Daoy (cell line): ENCODE results near the gene LILRB5. TPM values are rescaled to one million over a fixed set of nuclear protein-coding genes. Genes with fewer than 3 reads are reported as not detected.
"Not testable (repeated sequence)": the region's sequence is repeated elsewhere in the genome, so short reads cannot be mapped to it uniquely, and the experiment has no call there.

Experiments
- DNase-seq: peaks from one replicate; pipeline ENCODE4 v3.0.0-alpha.2; 2015; ENCODE audit warnings: low read depth
- total RNA-seq: library from RNA; depleted of rRNA; stranded (reverse); fragments of >200 nt; shearing (Covaris generic); gene quantifications from 2 replicates; pipeline ENCODE4 v1.2.3, GENCODE V29; 2014; rRNA removed

The LILRB5 gene
- total RNA-seq, result not detected in 2 replicates

DNA sequence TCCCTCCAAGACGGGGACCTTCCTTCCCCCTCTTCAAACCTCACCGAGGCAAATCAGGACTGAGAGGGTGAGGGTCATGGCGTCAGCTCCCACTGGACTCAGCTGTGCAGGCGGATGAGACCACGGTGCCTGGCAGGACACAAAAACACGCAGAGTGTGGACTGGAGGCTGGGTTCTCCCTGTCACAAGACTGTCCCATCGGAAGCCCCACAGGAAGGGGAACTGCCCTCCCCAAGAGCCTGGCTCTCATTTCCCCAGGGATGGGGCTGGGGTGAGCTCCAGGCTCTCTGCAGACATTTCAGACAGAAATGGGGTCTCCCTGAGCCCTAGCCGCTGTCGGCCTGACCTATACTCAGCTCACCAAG lies at the start of gene LILRB5:
TSS of gene LILRB5 (minus strand) at position 158 of the 365 bp plus-strand sequence. CDS start at position 78, 80 bp downstream.
- no peak for DNase-seq

DNA sequence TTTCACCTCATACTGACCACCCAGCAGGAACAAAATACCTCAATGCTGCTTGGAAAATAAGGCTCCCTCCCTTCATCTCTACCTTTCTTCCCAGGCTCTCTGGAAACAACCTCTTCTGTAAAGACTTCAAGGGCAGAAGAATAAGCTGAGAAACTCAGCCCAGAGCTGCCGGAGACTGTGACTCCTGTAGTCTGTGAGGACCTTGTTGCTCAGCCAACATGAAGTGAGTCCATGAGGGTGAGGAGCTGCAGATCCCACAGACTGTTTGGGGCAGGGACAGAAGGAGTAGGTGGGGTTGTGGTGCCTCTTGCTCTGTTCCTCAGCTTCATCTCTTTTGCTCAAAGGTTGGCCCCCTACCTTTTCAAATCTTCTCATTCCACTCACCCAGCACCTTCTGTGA lies 48.1 kb upstream of the LILRB5 start:
- no peak for DNase-seq

DNA sequence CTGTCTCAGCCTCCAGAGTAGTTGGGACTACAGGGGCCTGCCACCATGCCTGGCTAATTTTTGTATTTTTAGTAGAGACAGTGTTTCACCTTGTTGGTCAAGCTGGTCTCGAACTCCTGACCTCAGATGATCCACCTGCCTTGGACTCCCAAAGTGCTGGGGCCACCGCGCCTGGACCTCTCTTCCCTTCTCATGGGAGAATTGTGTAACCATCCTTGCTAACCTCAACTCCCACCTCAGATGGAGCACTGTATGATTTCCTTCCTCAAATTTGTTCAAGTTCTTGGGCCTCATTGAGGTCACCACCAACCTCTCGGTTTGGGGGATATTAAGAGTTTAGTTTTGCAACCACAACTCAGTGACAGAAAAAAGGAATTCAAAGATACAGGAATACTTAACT lies 45.2 kb upstream of the LILRB5 start:
- no peak for DNase-seq

GRCh38 chr19:54299515-54299914 lies 42.4 kb upstream of the LILRB5 start:
- DNase-seq, result no peak

GRCh38 chr19:54299126-54299498 lies 42.0 kb upstream of the LILRB5 start:
- no peak for DNase-seq

DNA sequence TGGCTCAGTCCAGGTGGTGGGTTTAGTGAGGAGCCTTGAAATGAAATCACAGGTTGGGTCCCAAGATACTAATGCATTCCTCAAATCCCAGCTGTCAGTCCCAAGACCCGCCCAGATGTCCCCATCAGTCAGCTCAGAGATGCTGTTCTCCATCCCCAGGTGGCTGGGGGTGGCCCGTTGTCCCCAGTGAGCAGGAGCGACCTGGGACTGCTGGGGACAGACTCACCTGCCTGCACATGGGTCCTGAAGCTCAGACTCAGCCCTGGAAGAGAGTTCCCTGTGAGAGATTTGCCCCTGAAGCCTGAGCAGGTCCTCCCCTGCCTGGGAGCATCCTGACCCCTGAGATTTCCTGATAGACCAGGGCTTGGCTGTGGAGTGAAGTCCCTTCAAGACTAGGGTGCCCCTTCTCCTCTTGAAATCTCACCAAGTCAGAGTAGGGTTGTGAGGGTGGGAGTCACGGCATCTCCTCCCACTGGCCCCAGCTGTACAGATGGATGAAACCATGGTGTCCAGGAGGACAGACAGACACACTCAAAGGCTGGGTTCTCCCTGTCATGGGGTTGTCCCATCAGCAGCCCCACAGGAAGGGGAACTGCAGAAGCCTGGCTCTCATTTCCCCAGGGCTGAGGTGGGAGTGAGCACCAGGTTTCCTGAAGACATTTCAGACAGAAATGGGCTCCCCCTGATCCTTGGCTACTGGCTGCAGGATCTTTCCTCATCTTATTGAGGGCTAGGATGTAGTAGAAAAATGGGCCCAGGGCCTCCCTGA lies 41.5 kb upstream of the LILRB5 start:
- no peak for DNase-seq

- DNase-seq, result no peak
Observed at GRCh38 chr19:54297759-54298305, 40.8 kb upstream of the LILRB5 start.

DNA sequence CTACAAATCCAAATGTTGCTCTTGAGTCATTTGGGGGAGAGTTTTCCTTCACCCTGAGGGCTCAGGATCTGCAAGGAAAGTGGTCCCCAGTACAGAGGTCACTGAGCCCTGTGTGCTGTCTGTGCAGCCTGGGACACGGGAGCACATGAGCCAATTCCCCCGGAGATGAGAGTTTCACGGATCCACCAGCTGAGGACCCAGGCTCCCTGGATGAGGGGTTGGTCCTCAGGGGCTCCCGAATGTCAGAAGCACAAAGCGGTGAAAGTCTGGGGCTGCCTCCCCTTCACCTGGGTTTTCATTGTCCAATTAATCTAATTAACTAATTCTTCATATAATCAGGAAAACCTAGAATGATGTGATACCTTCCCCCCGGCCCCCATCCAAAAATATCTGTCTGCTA lies 37.5 kb upstream of the LILRB5 start:
- no peak for DNase-seq

- not testable (repeated sequence) for DNase-seq
Observed at GRCh38 chr19:54289160-54289559, 32.1 kb upstream of the LILRB5 start.

DNA sequence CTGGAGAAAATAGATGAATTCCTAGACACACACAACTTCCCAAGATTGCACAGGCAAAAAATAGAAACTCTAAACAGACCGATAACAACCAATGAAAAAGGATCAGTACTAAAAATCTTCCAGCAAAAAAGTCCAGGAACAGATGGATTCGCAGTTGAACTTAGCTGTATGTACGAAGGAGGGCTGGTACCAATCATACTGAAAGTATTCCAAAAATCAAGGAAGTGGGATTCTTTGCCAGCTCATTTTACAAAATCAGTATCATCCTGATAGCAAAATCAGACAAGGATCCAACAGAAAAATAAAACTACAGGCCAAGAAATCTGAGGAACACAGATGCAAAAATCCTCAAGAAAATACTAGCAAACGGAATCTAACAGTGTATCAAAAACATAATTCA lies 30.4 kb upstream of the LILRB5 start:
- peak; percentile 31 for DNase-seq

DNA sequence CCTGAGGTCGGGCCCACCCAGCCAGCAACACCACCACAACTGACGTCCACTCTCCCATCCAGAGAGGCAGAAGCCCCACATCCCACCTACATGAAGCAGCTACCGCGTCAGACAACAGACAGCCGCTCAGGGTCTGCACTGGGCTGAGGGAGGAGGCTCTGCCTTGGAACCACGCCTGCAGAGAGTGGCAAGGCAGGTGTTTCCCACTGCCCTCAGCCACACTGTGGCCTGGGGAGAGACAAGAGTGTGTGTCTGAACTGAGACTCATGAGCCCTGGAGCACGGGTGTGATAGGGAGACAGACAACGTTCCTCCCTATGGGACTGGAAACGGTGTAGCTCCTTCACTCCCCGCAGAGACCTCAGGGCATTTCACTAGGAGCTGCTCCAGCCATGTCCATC lies 29.2 kb upstream of the LILRB5 start:
- not testable (repeated sequence) for DNase-seq

DNA sequence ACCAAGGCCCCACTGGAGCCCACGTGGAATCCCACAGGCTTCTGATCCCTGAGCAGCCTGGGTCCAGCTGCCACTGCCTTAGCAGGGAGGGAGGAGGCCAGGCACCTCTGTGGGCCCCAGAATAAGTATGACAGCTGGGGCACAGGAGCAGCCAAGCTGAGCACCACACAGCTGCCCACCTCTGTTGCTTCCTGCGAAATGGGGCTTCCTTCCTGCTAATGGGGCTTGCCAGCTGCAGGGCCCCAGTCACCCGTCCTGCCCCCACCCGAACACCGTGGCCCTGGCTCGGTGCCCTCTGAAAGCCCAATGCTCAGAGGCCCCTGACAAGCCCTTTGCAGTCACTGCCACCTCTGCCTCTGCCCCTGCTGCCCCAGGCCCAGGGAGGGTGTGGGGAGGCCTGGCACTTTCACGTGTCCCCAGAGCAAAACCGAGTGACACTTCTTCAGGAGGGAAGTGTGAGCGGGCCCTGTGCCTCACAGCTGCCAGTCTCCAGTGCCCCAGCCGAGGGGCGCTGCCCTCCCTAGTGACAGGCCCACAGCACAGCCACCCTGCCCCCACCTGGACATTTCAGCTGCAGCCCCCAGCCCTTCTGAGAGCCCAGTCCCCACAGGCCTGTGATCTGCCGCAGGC lies 28.5 kb upstream of the LILRB5 start:
- DNase-seq, result not testable (repeated sequence)

DNA sequence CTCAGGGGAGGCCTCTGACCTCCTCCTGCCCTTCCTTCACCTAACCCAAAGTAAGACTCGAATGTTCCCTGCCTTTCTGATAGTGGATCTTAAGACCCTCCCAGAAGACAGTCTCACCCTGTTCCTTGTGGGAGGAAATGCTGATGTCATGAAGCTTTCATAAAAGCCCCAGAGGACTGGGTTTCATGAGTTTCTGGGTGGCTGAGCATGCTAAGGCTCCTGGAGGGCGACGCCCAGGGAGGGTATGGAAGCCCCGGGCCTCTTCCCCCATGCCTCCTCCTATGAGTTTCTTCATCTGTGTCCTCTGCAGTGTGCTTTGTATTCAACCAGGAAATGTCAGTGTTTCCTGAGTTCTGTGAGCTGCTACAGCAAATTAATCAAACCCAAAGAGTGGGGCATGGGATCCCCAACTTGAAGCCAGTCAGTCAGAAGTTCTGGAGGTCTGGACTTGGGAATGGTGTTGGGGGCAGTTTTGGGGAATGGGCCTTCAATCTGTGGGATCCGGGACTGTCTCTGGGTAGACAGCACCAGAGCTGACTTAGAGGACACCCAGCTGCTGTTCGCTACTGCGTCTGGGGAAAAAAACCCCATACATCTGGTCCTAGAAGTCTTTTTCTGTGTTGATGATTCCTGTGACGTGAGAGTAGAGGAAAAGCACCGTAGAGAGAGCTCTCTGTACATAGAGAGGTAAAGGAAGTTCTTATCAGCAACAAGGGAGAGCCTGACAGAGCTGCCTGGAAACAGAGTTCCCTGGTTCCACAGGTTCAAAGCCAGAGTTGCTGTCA lies 25.8 kb upstream of the LILRB5 start:
- no peak for DNase-seq

DNA sequence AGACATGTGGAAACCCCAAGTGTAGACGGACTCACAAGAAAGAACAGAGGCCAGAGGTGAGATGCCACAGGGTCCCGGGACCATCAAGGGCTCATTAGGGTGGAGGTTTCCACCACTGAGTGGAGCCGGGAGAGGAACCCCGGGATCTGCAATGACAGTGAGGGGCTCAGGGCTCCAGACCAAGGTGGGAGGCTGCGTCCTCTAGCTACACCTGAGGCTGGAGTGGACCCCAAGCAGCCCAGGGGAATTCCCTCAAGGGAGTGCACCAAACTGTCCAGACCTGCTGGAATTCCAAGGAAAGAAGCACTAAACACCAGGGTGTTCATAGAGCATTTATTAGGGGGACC lies 24.6 kb upstream of the LILRB5 start:
- not testable (repeated sequence) for DNase-seq

DNA sequence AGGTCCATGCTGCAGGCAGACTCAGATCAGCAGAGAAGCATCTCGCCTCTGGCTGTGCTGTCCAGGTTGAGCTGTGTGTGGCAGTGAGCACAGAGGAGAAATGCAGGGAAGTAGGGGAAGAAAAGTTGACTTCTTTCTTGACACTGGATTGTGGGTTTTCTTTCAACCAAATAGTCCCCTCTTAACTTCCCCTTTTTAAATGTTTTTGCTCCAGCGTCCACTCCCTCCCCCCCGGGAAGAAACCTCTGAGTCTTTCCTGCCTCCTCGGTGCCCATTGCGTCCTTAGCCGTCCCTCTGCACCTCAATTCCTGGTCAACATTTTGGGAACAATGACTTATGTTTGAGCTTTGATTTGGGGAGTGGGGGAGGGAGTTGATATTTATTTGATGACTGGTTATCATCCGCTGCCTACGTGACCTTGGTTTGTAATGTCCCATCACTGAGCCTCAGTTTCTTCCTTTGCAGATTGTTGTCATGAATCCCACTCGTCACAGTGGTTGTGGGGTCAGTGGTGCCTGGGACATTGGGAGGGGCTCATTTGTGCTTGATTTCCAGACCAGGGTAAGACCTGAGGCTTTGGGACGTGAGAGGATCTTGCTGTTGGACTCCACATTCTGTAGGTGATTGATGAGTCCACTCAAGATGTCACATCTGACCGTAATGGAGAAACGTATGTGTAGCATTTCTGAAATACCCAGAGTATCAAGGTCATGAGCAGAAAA lies 24.1 kb upstream of the LILRB5 start, which contains the start of gene LILRB2:
TSS of gene LILRB2 (minus strand) at position 104 of the 722 bp plus-strand sequence. CDS start 614 bp downstream, outside the sequence.
- DNase-seq, result no peak

DNA sequence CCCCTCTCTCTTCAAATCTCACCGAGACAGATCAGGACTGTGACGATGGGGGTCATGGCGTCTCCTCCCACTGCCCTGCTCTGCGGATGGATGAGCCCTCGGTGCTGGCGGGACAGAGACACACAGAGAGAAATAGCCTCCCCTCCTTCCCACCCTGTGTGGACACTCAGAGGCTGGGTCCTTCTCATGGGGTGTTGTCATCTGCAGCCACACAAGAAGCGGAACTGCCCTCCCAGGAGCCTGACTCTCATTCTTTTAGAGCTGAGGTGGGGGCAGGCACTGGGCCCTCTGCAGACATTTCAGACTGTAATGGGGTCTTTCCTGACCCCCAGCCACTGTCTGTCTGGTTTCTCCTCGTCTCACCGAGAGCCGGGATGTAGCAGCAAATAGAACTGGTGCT lies 23.4 kb upstream of the LILRB5 start:
- not testable (repeated sequence) for DNase-seq

- DNase-seq, result not testable (repeated sequence)
Observed at GRCh38 chr19:54280025-54280424, 23.0 kb upstream of the LILRB5 start.

DNA sequence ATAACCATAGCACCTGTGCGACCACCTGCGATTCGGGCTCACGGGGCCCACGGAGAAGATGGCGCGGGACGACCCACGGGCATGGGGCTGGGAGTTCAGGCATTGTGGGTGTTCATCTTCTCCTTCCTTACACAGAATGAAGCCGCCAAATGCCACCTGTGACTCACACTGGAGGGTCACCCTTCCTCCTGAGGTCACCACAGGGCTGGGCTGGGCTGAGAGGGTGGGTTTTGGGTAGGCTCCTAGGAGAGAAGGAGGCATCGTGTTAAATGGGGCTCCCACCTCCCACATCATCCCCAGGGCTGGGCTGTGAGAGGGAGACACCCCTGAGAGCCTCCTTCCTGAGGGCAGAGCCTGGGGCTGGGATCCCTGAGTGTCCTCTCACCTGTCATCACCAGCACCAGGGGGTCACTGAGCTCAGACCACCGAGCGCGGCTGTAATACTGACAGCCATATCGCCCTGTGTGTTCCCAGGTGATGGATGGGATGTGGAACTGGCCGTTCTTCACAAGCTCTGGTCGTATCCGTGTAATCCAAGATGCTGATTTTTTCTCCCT lies 22.4 kb upstream of the LILRB5 start:
- DNase-seq, result no peak

DNA sequence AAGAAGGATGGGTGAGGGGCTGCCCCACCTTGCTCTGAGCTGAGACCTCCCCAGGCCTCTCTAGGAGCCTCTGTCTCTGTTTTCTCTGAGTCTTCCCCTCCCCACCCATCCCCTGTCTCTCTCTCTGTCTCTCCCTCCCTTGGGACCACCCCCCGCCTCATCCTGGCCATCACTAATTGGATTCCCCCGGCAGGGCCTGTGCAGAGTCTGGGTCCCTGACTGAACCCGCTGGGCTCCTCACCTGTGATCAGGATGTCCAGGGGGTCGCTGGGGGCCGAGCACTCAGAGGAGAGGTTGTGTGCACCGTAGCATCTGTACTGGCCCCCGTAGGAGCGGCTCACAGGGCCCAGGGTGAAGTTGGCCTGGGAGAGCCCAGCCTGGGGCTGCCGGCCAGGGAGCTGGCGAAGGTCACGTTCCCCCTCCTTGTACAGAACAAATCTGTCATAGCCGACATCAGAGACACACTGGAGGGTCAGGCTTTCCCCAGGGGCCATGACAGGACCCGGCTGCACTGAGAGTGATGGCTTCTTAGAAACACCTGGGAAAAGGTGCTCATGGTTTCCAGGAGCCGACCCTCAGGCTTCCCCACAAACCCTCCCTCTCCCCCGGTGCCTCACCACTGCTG lies 21.6 kb upstream of the LILRB5 start:
- DNase-seq, result not testable (repeated sequence)

GRCh38 chr19:54278056-54278455 lies 21.0 kb upstream of the LILRB5 start:
- not testable (repeated sequence) for DNase-seq

DNA sequence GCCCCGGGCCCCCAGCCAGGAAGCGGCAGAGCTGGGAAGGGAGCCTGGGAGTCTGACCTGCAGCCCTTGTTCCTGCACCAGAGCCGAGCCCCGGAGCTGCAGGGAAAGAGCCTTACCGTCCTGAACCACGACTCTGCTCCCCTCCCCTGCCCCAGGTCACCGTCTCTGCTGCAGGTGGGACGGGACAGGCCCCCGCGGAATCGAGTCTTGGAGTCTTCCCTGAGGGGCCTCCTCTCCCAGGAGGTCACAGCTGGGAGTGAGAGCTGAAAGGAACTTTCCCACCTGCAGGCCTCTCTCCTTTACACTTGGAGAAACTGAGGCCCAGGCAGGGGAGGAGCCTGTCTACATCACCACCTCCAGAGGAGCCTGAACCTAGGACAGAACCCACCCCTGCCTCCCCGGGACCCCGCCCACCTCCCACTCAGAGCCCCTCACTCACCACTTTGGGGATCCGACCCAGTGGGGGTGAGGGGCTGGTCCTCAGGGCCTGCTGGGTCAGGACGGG lies 20.1 kb upstream of the LILRB5 start:
- DNase-seq, result not testable (repeated sequence)
